ENCODE results near the gene OXNAD1.

Gene OXNAD1

DNA sequence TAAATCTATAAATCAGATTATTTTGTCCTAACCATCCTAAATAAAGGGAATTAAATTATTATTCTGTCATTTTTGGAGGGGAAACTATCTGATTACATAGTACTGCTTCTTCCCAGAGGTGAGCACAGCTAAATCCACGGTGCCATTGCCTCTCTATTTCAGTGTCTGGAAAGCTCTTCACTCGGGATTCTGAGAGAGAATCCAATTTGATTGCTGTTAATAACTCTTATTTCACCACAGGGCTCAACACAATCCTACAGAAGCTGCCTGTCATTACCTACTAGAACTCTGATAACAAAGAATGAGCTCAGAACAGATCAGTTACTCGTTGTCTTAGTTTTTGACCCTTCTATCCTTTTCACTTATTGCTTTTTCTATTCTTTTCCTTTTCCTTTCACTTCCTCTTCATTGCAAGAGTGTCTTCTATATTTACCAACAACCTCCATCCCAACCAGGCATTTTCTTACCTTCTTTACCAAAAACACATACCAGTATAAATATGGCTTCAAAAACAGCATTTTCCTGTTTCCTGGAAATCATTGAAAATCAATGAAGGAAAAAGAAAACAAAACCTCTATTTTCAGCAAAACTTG is 30.4 kb downstream of the OXNAD1 start:
- H3K27me3 ChIP-seq (ENCODE audit: control insufficient read depth, insufficient read depth, low read length): no peaks in the 10 kb centered on the region
- 0 out of 2 replicates have a peak, but pooled peaks cover 3% of the 10 kb centered on the region for H3K4me1 ChIP-seq (ENCODE audit: control insufficient read depth, insufficient read depth, low read length)
- H3K36me3 ChIP-seq (ENCODE audit: control insufficient read depth, insufficient read depth, low read length): peaks cover 41% of the 10 kb centered on the region
- H3K27ac ChIP-seq (ENCODE audit: low read depth, low read length): no peak overlapping the region
- no peaks in the 10 kb centered on the region; the same call in 1 of the 2 replicates for H3K9me3 ChIP-seq (ENCODE audit: control insufficient read depth, insufficient read depth, low read length)
- no peak overlapping the region for H3K4me3 ChIP-seq (ENCODE audit: low read depth, low read length)
- H3K9ac ChIP-seq (ENCODE audit: low read depth, low read length): no peak overlapping the region

GRCh38 chr3:16297997-16298885 is 33.2 kb downstream of the OXNAD1 start:
- no peak overlapping the region for H3K27ac ChIP-seq (ENCODE audit: low read depth, low read length)
- peaks cover 31% of the 10 kb centered on the region for H3K4me1 ChIP-seq (ENCODE audit: control insufficient read depth, insufficient read depth, low read length)
- H3K4me3 ChIP-seq (ENCODE audit: low read depth, low read length): no peak overlapping the region
- H3K9ac ChIP-seq (ENCODE audit: low read depth, low read length): no peak overlapping the region
- peaks cover 43% of the 10 kb centered on the region for H3K36me3 ChIP-seq (ENCODE audit: control insufficient read depth, insufficient read depth, low read length)
- no peaks in the 10 kb centered on the region; the same call in 1 of the 2 replicates for H3K9me3 ChIP-seq (ENCODE audit: control insufficient read depth, insufficient read depth, low read length)
- no peaks in the 10 kb centered on the region for H3K27me3 ChIP-seq (ENCODE audit: control insufficient read depth, insufficient read depth, low read length)

GRCh38 chr3:16298891-16299290 is 33.9 kb downstream of the OXNAD1 start:
- no peaks in the 10 kb centered on the region; the same call in 1 of the 2 replicates for H3K9me3 ChIP-seq (ENCODE audit: control insufficient read depth, insufficient read depth, low read length)
- peaks cover 49% of the 10 kb centered on the region for H3K36me3 ChIP-seq (ENCODE audit: control insufficient read depth, insufficient read depth, low read length)
- H3K9ac ChIP-seq (ENCODE audit: low read depth, low read length): no peak overlapping the region
- no peak overlapping the region for H3K27ac ChIP-seq (ENCODE audit: low read depth, low read length)
- H3K27me3 ChIP-seq (ENCODE audit: control insufficient read depth, insufficient read depth, low read length): no peaks in the 10 kb centered on the region
- H3K4me1 ChIP-seq (ENCODE audit: control insufficient read depth, insufficient read depth, low read length): peaks cover 37% of the 10 kb centered on the region
- no peak overlapping the region for H3K4me3 ChIP-seq (ENCODE audit: low read depth, low read length)

DNA sequence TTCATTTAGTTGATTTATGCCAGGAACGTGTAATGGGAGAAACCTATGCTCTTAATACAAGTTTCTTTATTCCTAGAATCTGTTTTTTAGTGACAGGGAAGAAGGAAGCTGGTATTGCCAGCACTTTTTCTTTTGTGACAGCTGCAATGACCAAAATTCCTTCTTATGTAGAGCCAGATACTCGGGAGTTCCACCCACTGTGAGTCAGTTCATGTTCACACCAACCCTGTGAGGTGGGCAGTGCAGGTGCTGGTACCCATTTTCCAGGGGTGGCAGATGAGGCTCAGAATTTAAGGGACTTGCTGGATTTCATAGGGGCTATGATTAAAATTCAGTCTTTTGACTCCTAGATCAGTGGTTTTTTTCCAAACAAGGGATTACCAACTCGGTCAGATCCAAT is 34.7 kb downstream of the OXNAD1 start:
- H3K9me3 ChIP-seq (ENCODE audit: control insufficient read depth, insufficient read depth, low read length): no peaks in the 10 kb centered on the region; the same call in 1 of the 2 replicates
- peaks cover 56% of the 10 kb centered on the region for H3K36me3 ChIP-seq (ENCODE audit: control insufficient read depth, insufficient read depth, low read length)
- H3K4me3 ChIP-seq (ENCODE audit: low read depth, low read length): no peak overlapping the region
- no peak overlapping the region for H3K9ac ChIP-seq (ENCODE audit: low read depth, low read length)
- H3K27ac ChIP-seq (ENCODE audit: low read depth, low read length): no peak overlapping the region
- H3K27me3 ChIP-seq (ENCODE audit: control insufficient read depth, insufficient read depth, low read length): no peaks in the 10 kb centered on the region
- peaks cover 38% of the 10 kb centered on the region for H3K4me1 ChIP-seq (ENCODE audit: control insufficient read depth, insufficient read depth, low read length)

DNA sequence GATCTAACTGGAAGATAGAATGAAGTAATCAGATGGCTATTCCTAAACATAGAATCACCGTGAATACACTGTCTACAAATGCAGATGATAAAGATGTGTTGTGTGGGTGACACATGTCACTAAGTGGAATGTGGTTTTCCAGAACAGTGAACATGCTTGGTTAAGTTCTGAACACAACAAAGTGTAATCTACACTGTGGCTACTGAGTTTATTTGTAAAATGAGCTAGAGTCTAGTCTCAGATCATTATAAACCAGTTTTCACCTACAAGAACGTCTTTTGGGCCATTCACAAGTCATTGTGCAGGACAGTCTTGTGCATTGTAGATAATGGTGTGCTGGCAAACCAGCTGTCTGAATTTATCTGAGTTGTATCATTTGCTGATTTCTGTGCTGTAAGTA is 35.3 kb downstream of the OXNAD1 start:
- Histone ChIP-seq H3K9ac (ENCODE audit: low read depth, low read length) (no peak overlapping the region), H3K4me1 (ENCODE audit: control insufficient read depth, insufficient read depth, low read length) (peaks cover 38% of the 10 kb centered on the region), H3K27me3 (ENCODE audit: control insufficient read depth, insufficient read depth, low read length) (no peaks in the 10 kb centered on the region), H3K27ac (ENCODE audit: low read depth, low read length) (peak overlapping the region; percentile 89), H3K36me3 (ENCODE audit: control insufficient read depth, insufficient read depth, low read length) (peaks cover 55% of the 10 kb centered on the region), H3K4me3 (ENCODE audit: low read depth, low read length) (no peak overlapping the region), H3K9me3 (ENCODE audit: control insufficient read depth, insufficient read depth, low read length) (no peaks in the 10 kb centered on the region; the same call in 1 of the 2 replicates)

- no peak overlapping the region for H3K9ac ChIP-seq (ENCODE audit: low read depth, low read length)
- no peaks in the 10 kb centered on the region for H3K27me3 ChIP-seq (ENCODE audit: control insufficient read depth, insufficient read depth, low read length)
- peak overlapping the region; percentile 89 for H3K27ac ChIP-seq (ENCODE audit: low read depth, low read length)
- peaks cover 38% of the 10 kb centered on the region for H3K4me1 ChIP-seq (ENCODE audit: control insufficient read depth, insufficient read depth, low read length)
- H3K9me3 ChIP-seq (ENCODE audit: control insufficient read depth, insufficient read depth, low read length): no peaks in the 10 kb centered on the region; the same call in 1 of the 2 replicates
- peaks cover 55% of the 10 kb centered on the region for H3K36me3 ChIP-seq (ENCODE audit: control insufficient read depth, insufficient read depth, low read length)
- H3K4me3 ChIP-seq (ENCODE audit: low read depth, low read length): no peak overlapping the region
These were observed 35.9 kb downstream of the OXNAD1 start for GRCh38 chr3:16300881-16301359.

DNA sequence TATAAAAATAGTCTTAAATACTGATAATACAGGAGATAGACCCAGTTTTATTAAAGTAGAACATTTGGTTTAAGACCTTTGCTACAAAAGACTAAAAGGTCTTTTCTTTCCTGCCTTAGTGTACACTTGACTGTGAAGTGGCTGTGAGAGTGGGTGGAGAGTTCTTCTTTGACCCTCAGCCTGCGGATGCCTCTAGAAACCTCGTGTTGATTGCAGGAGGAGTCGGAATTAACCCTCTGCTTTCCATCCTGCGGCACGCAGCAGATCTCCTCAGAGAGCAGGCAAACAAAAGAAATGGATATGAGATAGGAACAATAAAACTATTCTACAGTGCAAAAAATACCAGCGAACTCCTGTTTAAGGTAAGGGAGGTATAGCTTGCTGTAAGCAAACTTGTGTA is 36.5 kb downstream of the OXNAD1 start:
- H3K27me3 ChIP-seq (ENCODE audit: control insufficient read depth, insufficient read depth, low read length): no peaks in the 10 kb centered on the region
- peak overlapping the region; percentile 20; the same call in 1 of the 2 replicates for H3K9ac ChIP-seq (ENCODE audit: low read depth, low read length)
- no peaks in the 10 kb centered on the region; the same call in 1 of the 2 replicates for H3K9me3 ChIP-seq (ENCODE audit: control insufficient read depth, insufficient read depth, low read length)
- peaks cover 55% of the 10 kb centered on the region for H3K36me3 ChIP-seq (ENCODE audit: control insufficient read depth, insufficient read depth, low read length)
- peaks cover 38% of the 10 kb centered on the region for H3K4me1 ChIP-seq (ENCODE audit: control insufficient read depth, insufficient read depth, low read length)
- peak overlapping the region; percentile 89 for H3K27ac ChIP-seq (ENCODE audit: low read depth, low read length)
- H3K4me3 ChIP-seq (ENCODE audit: low read depth, low read length): peak overlapping the region; percentile 13; the same call in 1 of the 2 replicates

DNA sequence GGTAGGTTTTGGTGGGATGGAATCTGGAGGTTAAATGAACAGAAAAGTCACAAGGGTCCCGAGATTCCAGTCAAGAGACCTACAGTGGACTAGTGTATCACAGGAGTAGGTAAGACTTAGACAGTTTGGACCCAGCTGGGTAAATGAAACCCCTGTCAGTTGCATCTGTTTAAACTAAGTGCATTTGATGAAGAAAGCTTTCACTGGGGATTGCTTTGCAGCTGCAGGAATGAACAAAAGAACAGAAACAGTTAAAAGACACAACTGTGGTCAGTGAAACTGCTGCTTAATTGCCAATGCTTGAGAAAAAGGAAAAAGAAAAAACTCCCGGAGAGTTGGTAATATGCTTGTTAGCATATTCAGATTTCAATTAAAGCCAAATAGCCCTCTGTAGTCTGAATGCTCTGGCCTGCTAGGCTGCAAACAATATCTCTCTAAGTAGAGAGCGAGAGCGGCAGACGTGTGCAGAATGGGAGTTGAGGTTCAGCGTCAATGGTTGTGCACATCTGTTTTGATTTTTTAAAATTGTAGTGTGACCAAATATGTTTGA is 37.1 kb downstream of the OXNAD1 start:
- Histone ChIP-seq H3K9me3 (ENCODE audit: control insufficient read depth, insufficient read depth, low read length) (no peaks in the 10 kb centered on the region; the same call in 1 of the 2 replicates), H3K27ac (ENCODE audit: low read depth, low read length) (peak overlapping the region; percentile 89), H3K36me3 (ENCODE audit: control insufficient read depth, insufficient read depth, low read length) (peaks cover 53% of the 10 kb centered on the region), H3K9ac (ENCODE audit: low read depth, low read length) (peak overlapping the region; percentile 20; the same call in 1 of the 2 replicates), H3K27me3 (ENCODE audit: control insufficient read depth, insufficient read depth, low read length) (no peaks in the 10 kb centered on the region), H3K4me3 (ENCODE audit: low read depth, low read length) (peak overlapping the region; percentile 13; the same call in 1 of the 2 replicates), H3K4me1 (ENCODE audit: control insufficient read depth, insufficient read depth, low read length) (peaks cover 38% of the 10 kb centered on the region)

- Histone ChIP-seq H3K27ac (ENCODE audit: low read depth, low read length) (no peak overlapping the region), H3K36me3 (ENCODE audit: control insufficient read depth, insufficient read depth, low read length) (peaks cover 48% of the 10 kb centered on the region; the same call in 1 of the 2 replicates), H3K4me3 (ENCODE audit: low read depth, low read length) (no peak overlapping the region), H3K9ac (ENCODE audit: low read depth, low read length) (no peak overlapping the region), H3K4me1 (ENCODE audit: control insufficient read depth, insufficient read depth, low read length) (peaks cover 38% of the 10 kb centered on the region), H3K27me3 (ENCODE audit: control insufficient read depth, insufficient read depth, low read length) (no peaks in the 10 kb centered on the region), H3K9me3 (ENCODE audit: control insufficient read depth, insufficient read depth, low read length) (no peaks in the 10 kb centered on the region)
These were observed 38.1 kb downstream of the OXNAD1 start for GRCh38 chr3:16303037-16303575.

DNA sequence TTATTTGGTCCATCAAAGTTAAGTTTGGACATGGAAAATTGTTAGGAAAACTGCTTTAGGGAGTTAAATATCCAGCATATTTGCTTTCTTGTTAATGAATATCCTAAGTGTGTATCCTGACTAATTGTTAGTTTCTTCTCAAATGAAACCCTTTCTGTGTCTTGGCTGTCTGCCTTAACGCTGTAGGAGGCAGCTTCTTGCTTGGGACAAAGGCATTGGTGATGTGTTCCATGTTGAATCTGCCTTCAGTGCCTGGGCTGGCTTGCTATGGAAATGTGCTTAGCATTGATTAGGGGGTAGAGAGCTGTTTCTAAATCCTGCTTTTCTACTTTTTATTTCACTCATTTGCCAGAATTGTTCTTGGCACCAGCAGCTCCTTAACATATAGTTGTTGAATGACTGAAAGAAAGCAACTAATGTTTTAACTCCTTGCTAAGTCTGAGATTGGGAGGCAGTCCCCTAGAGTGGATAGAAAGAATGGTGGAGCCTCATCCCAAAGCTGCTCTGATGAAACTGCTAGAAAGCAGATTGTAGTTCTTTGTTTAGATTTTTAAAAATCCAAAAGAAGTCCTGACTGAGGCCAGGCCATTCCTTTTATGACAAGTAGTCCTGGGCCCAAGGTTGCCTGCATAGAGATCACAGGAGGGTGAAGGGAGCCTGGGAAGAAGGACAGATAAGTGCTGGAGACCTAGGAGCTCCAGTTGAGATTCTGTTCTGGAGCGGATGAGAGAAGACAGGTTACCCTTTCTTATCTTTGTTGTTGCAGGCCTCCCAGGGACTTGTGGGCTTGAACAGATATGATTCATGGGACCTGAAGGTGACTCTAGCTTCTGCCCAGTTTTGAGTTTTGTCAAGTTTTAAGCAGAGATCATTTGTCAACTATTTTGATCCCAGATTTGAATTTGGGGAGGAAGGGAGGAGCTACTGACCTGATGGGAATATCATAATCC is 39.3 kb downstream of the OXNAD1 start:
- Histone ChIP-seq H3K4me1 (ENCODE audit: control insufficient read depth, insufficient read depth, low read length) (peaks cover 38% of the 10 kb centered on the region), H3K9ac (ENCODE audit: low read depth, low read length) (no peak overlapping the region), H3K27ac (ENCODE audit: low read depth, low read length) (no peak overlapping the region), H3K9me3 (ENCODE audit: control insufficient read depth, insufficient read depth, low read length) (no peaks in the 10 kb centered on the region), H3K27me3 (ENCODE audit: control insufficient read depth, insufficient read depth, low read length) (no peaks in the 10 kb centered on the region), H3K36me3 (ENCODE audit: control insufficient read depth, insufficient read depth, low read length) (peaks cover 44% of the 10 kb centered on the region; the same call in 1 of the 2 replicates), H3K4me3 (ENCODE audit: low read depth, low read length) (no peak overlapping the region)
